ENCODE data around the gene GLS.
A peak's percentile ranks its signal among the peaks of the same experiment; 100 is the strongest.
"Not testable (repeated sequence)": the region's sequence is repeated elsewhere in the genome, so short reads cannot be mapped to it uniquely, and the experiment has no call there.

The GLS gene

GRCh38 chr2:190844700-190845401, 35.8 kb upstream of the GLS start:
- H3K4me3 ChIP-seq (ENCODE audit: low read depth, low read length) = no peak overlapping the region
- in situ Hi-C loops (cut with HindIII; ENCODE audit: low sequenced_read_pairs) = no loop called here
- no peak for TF ChIP-seq CTCF (IDR thresholded peaks at IDR 0.05; ENCODE audit: low read depth, low read length, missing control alignments)
- no peak for DNase-seq (ENCODE audit: low read depth)

- no peak for TF ChIP-seq CTCF (IDR thresholded peaks at IDR 0.05; ENCODE audit: low read depth, low read length, missing control alignments)
- no peak overlapping the region for H3K4me3 ChIP-seq (ENCODE audit: low read depth, low read length)
- no peak for DNase-seq (ENCODE audit: low read depth)
- in situ Hi-C loops (cut with HindIII; ENCODE audit: low sequenced_read_pairs) = no loop called here
Measured at GRCh38 chr2:190846746-190847145, 33.9 kb upstream of the GLS start.

DNA sequence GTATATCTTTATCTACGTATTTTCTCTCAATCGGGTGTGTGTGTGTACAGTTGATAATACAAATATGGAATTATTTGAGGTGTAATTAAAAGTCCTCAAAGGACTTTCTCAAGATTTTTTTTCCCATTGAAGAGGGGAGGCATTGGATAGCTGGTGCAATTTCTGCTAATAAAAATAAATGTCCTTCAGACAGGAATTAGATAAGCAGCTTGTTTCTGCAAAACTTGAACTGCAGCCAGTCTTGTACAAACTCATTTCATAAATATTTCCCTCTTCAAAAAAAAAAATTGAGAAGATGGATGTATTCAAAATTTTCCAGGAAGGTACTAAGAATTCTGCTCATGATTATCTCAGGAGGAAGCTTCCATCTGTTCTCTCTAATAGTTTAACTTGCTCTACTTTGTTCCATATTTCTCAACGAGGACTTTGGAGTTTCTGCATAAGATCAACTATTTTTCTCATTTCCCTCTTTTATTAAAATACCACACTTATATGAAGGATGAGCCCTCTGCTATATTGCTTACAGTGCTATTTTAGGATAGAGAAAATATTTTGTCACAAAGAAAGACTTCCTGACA, 33.0 kb upstream of the GLS start:
- no peak overlapping the region for H3K4me3 ChIP-seq (ENCODE audit: low read depth, low read length)
- no peak for DNase-seq (ENCODE audit: low read depth)
- in situ Hi-C loops (cut with HindIII; ENCODE audit: low sequenced_read_pairs) = no loop called here
- TF ChIP-seq CTCF (IDR thresholded peaks at IDR 0.05; ENCODE audit: low read depth, low read length, missing control alignments) = no peak

DNA sequence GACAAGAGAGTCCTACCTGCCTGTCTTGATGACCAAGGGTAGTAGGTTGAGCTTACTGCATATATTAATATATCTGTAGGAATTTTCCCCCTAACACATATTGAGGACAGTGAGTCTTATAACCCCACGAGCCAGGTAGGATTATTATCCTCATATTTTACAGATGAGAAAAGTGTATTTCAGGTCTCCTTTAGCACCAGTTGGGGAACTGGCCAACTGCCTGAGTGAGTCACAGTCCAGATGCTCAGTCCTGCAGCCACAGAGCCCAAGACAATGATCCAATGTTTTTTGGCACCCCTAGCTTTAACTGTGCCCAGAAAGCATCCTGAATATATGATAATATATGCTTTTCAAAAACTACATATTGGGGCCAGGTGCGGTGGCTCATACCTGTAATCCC, 30.8 kb upstream of the GLS start:
- in situ Hi-C loops (cut with HindIII; ENCODE audit: low sequenced_read_pairs) = no loop called here
- peak; percentile 81 for DNase-seq (ENCODE audit: low read depth)
- no peak overlapping the region for H3K4me3 ChIP-seq (ENCODE audit: low read depth, low read length)
- TF ChIP-seq CTCF (IDR thresholded peaks at IDR 0.05; ENCODE audit: low read depth, low read length, missing control alignments) = no peak

DNA sequence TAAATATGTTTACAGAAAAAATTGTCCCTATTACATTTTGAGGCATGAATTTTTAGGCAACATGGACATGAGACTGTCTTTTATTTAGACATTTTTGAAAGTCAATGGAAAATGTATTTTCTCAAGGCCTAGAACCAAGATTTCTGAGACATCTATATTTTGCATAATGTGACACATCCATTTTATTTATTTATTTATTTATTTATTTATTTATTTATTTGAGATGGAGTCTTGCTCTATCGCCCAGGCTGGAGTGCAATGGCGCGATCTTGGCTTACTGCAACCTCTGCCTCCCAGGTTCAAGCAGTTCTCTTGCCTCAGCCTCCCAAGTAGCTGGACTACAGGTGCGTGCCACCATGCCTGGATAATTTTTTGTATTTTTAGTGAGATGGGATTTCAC, 27.6 kb upstream of the GLS start:
- H3K4me3 ChIP-seq (ENCODE audit: low read depth, low read length); in situ Hi-C loops (cut with HindIII; ENCODE audit: low sequenced_read_pairs); DNase-seq (ENCODE audit: low read depth): not testable (repeated sequence)

DNA sequence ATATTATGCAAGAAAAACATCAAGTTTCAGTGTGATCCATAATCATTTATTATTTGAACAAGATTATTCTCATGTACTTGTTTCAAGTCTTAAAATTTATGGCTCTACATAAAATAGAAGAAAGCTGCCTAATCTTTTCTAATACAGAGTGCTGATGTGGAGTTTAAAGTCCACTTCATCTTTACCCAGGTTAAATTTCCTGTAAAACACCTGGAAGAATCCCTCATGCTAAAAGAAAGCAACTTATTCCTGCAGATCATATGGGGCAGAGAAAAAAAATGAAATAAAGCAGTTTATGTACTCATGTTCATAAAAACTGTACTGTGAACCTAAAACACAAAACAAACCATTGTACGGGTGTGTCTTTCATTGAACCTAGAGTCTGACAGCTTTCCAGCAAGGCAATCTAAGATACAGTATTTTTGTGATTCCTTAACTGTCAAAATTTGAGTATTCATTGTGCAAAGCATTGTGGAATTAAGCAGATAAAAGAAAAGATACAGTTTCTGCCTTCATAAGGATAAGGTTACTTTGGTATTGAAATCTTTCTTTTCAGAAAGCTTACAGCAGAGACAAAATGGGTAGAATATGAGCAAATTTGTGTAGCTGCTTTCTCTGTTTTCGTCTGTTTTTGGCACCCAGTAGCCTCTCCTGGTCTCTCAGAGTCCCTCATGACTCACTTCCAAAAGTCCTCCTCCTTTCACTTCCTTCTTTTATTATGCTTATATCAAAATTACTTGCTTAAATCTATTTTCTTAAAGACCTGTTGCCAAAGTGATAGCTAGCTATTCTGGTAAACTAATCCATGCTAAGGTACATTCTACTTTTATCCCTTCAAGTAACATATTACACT, 26.9 kb upstream of the GLS start:
- no peak overlapping the region for H3K4me3 ChIP-seq (ENCODE audit: low read depth, low read length)
- no peak for TF ChIP-seq CTCF (IDR thresholded peaks at IDR 0.05; ENCODE audit: low read depth, low read length, missing control alignments)
- in situ Hi-C loops (cut with HindIII; ENCODE audit: low sequenced_read_pairs) = no loop called here
- no peak for DNase-seq (ENCODE audit: low read depth)

GRCh38 chr2:190854726-190855125, 25.9 kb upstream of the GLS start:
- no peak overlapping the region for H3K4me3 ChIP-seq (ENCODE audit: low read depth, low read length)
- TF ChIP-seq CTCF (IDR thresholded peaks at IDR 0.05; ENCODE audit: low read depth, low read length, missing control alignments) = no peak
- in situ Hi-C loops (cut with HindIII; ENCODE audit: low sequenced_read_pairs) = no loop called here
- DNase-seq (ENCODE audit: low read depth) = no peak
